ENCODE results near the gene ATP9A. TPM values are rescaled to one million over a fixed set of nuclear protein-coding genes. Genes with fewer than 3 reads are reported as not detected.

ATP9A gene
- total and polyA plus RNA-seq, 2 donors (not counting 3 experiments of a cell fraction or from before 2014, with no cell fraction given), result 20.9 to 41.5 TPM

DNA sequence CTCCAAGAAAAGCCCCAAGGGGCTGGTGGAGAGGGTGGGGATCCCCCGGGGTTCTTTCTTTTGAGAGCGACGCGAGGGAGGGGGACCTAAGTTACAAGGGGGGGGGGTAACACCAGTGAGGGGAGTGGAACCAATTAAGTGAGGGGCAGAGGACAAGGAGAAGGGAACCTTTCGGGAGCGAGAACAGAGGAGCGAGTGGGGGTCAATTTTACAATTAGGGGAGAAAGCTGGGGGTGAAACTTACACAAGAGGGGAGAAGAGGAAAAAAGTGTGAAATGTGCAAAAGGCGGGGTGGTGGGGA, 33.6 kb upstream of the ATP9A start:
- DNase-seq (ENCODE audit: low read depth, low spot score) (no peak), FAIRE-seq (no peak)
- ChIA-PET POLR2A (no interaction called here), CTCF (interaction anchor here (1.0 to 2.4 kb wide), 4 partner anchors 101 to 278 kb away, joined by 4 to 8 read pairs (median 4); no protein-coding TSS in a partner anchor)
- peaks cover 2% of the 10 kb centered on the region for H3K9me1 ChIP-seq (replicated peaks; ENCODE audit: control insufficient read depth, extremely low read depth, insufficient read depth, low read length)
- no peaks in the 10 kb centered on the region for H4K20me1 ChIP-seq (replicated peaks; ENCODE audit: control insufficient read depth, extremely low read depth, insufficient read depth, low read length)
- peak overlapping the region; percentile 89 for H3K4me2 ChIP-seq (ENCODE audit: insufficient read depth, low read length)
- no TSS peak for BruUV-seq (replicated peaks)
- no peak overlapping the region for H3K27ac ChIP-seq (ENCODE audit: insufficient read depth, low read depth, low read length)
- H2AFZ ChIP-seq (ENCODE audit: low read depth, low read length), result peak overlapping the region; percentile 99
- no peak overlapping the region for H3K9ac ChIP-seq (replicated peaks; ENCODE audit: extremely low read depth, insufficient read depth, low read length)
- intact Hi-C loops (cut with micrococcal nuclease) (loop anchor here (2.0 to 5.0 kb wide), 4 partner anchors 104 to 281 kb away; no protein-coding TSS in a partner anchor), dilution Hi-C loops (cut with MboI; ENCODE audit: extremely low pct_ligation_motif_present, low sequenced_read_pairs) (no loop called here)
- peak overlapping the region in 1 of 3 experiments; percentile 49 for H3K4me3 ChIP-seq (replicated peaks in 1 of 3; ENCODE audit: insufficient read depth in 1 of 3, low read depth in 1 of 3, low read length in 3 of 3)
- no peaks in the 10 kb centered on the region for H3K9me3 ChIP-seq (replicated peaks; ENCODE audit: control insufficient read depth, insufficient read depth, low read length)
- TF ChIP-seq JUN (IDR thresholded peaks at IDR 0.05; ENCODE audit: borderline replicate concordance, insufficient read depth, insufficient read length, low read depth) (no peak), EZH2 (IDR thresholded peaks at IDR 0.05; ENCODE audit: borderline replicate concordance, low read depth, low read length, severe bottlenecking) (no peak)
- H3K79me2 ChIP-seq (ENCODE audit: control insufficient read depth, insufficient read depth, low read length), result no peaks in the 10 kb centered on the region
- H3K36me3 ChIP-seq (ENCODE audit: control insufficient read depth in 2 of 2, extremely low read depth in 1 of 2, insufficient read depth in 2 of 2, low read length in 2 of 2), result no peaks in the 10 kb centered on the region
- H3K4me1 ChIP-seq (ENCODE audit: control insufficient read depth, extremely low read depth, insufficient read depth, low read length), result peaks cover 14% of the 10 kb centered on the region
- peaks cover 10 to 30% of the 10 kb centered on the region in 2 experiments for H3K27me3 ChIP-seq (ENCODE audit: control insufficient read depth in 2 of 2, insufficient read depth in 2 of 2, low read length in 2 of 2)

- Histone ChIP-seq H3K9me3 (replicated peaks; ENCODE audit: control insufficient read depth, insufficient read depth, low read length) (no peaks in the 10 kb centered on the region), H3K9ac (replicated peaks; ENCODE audit: extremely low read depth, insufficient read depth, low read length) (peak overlapping the region; percentile 71), H3K4me1 (ENCODE audit: control insufficient read depth, extremely low read depth, insufficient read depth, low read length) (peaks cover 14% of the 10 kb centered on the region), H3K27me3 (ENCODE audit: control insufficient read depth in 2 of 2, insufficient read depth in 2 of 2, low read length in 2 of 2) (peaks cover 10 to 30% of the 10 kb centered on the region in 2 experiments), H2AFZ (ENCODE audit: low read depth, low read length) (peak overlapping the region; percentile 99), H3K79me2 (ENCODE audit: control insufficient read depth, insufficient read depth, low read length) (no peaks in the 10 kb centered on the region), H4K20me1 (replicated peaks; ENCODE audit: control insufficient read depth, extremely low read depth, insufficient read depth, low read length) (no peaks in the 10 kb centered on the region), H3K9me1 (replicated peaks; ENCODE audit: control insufficient read depth, extremely low read depth, insufficient read depth, low read length) (peaks cover 2% of the 10 kb centered on the region), H3K4me2 (ENCODE audit: insufficient read depth, low read length) (peak overlapping the region; percentile 89), H3K36me3 (ENCODE audit: control insufficient read depth in 2 of 2, extremely low read depth in 1 of 2, insufficient read depth in 2 of 2, low read length in 2 of 2) (no peaks in the 10 kb centered on the region), H3K27ac (ENCODE audit: insufficient read depth, low read depth, low read length) (no peak overlapping the region), H3K4me3 (replicated peaks in 1 of 3; ENCODE audit: insufficient read depth in 1 of 3, low read depth in 1 of 3, low read length in 3 of 3) (peak overlapping the region; percentile 49 to 80 (median 78))
- POLR2A ChIA-PET, result no interaction called here
- TF ChIP-seq EZH2 (IDR thresholded peaks at IDR 0.05; ENCODE audit: borderline replicate concordance, low read depth, low read length, severe bottlenecking), result peak; percentile 44
- TF ChIP-seq FOS (IDR thresholded peaks at IDR 0.05; ENCODE audit: borderline replicate concordance, insufficient read depth, low read length), result no peak
- TF ChIP-seq JUN (IDR thresholded peaks at IDR 0.05; ENCODE audit: borderline replicate concordance, insufficient read depth, insufficient read length, low read depth), result no peak
- TF ChIP-seq CTCF (IDR thresholded peaks at IDR 0.05; ENCODE audit: extremely low read depth in 1 of 2, insufficient read depth in 1 of 2, low read depth in 1 of 2, low read length in 2 of 2), result peak in 1 of 2 donors; percentile 15
- TF ChIP-seq MYC (IDR thresholded peaks at IDR 0.05; ENCODE audit: low read depth, low read length), result no peak
- no peak for TF ChIP-seq POLR2AphosphoS5 (IDR thresholded peaks at IDR 0.05; ENCODE audit: insufficient read depth, low read depth, low read length)
- no peak for TF ChIP-seq POLR2A (IDR thresholded peaks at IDR 0.05; ENCODE audit: low read depth, low read length)
- no peak for TF ChIP-seq GATA2 (IDR thresholded peaks at IDR 0.05; ENCODE audit: insufficient read depth, insufficient read length, low read depth, low read length)
- TF ChIP-seq, protein P1, sequence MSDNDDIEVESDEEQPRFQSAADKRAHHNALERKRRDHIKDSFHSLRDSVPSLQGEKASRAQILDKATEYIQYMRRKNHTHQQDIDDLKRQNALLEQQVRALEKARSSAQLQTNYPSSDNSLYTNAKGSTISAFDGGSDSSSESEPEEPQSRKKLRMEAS (IDR thresholded peaks at IDR 0.05; ENCODE audit: insufficient read depth, insufficient read length), result no peak
- intact Hi-C loops (cut with micrococcal nuclease) (loop anchor here (2.0 to 5.0 kb wide), 4 partner anchors 104 to 282 kb away; no protein-coding TSS in a partner anchor), dilution Hi-C loops (cut with MboI; ENCODE audit: extremely low pct_ligation_motif_present, low sequenced_read_pairs) (no loop called here)
- no TSS peak for BruUV-seq (replicated peaks)
- DNase-seq (ENCODE audit: low read depth, low spot score) (no peak), FAIRE-seq (no peak)
- CTCF ChIA-PET, result interaction anchor here (1.2 to 2.5 kb wide), 10 partner anchors 10 to 283 kb away, joined by 3 to 64 read pairs (median 7); no protein-coding TSS in a partner anchor
These were observed 33.1 kb upstream of the ATP9A start for GRCh38 chr20:51801122-51801822.
